Transverse colon (tissue), 4 donors: ENCODE measurements around the gene CCND3.
A peak's percentile ranks its signal among the peaks of the same experiment; 100 is the strongest.

Experiments used
- CTCF ChIP-seq, 5 experiments: fragments of 200-600 bp in 3 of 5; fragments of 450-650 bp in 2 of 5; sonication (generic) in 3 of 5; IDR thresholded peaks; 1 replicate in 2 of 5; 2 replicates in 3 of 5; pipeline ENCODE4 v1.5.1; 2016 to 2017; ENCODE audit warnings: antibody characterized with exemption in 5 of 5, inconsistent platforms in 3 of 5, mild to moderate bottlenecking in 2 of 5, moderate library complexity in 1 of 5
- EP300 ChIP-seq: sonication (generic); formaldehyde crosslinking; IDR thresholded peaks from one replicate; pipeline ENCODE4 v1.6.1; 2017; ENCODE audit warnings: antibody characterized with exemption, low read depth
- POLR2A ChIP-seq: fragments of 450-650 bp; IDR thresholded peaks from one replicate; pipeline ENCODE4 v1.6.1; 2016; ENCODE audit warnings: antibody characterized with exemption, mild to moderate bottlenecking, moderate library complexity
- POLR2AphosphoS5 ChIP-seq, 3 donors: sonication (generic); formaldehyde crosslinking; IDR thresholded peaks; one replicate each; pipeline ENCODE4 v1.6.1; 2016; ENCODE audit warnings: antibody characterized with exemption in 3 of 3

GRCh38 chr6:41920921-41921711 lies 20.5 kb downstream of the CCND3 start, which contains the start of the genes BYSL and MED20:
- peak; percentile 93 for TF ChIP-seq POLR2A
- peak; percentile 87 to 97 (median 92) for TF ChIP-seq POLR2AphosphoS5 (IDR thresholded peaks at IDR 0.05)
- no peak for TF ChIP-seq EP300
- peak; percentile 96 to 99 (median 98) for TF ChIP-seq CTCF (IDR thresholded peaks at IDR 0.05)
